IMR-90 (cell line): Measurements from ENCODE around the gene LRRC8E. TPM values are rescaled to one million over a fixed set of nuclear protein-coding genes. Genes with fewer than 3 reads are reported as not detected.

Experiments used
- ATAC-seq: fragments of 200-7000 bp; cut with Tn5 transposase; 2 replicates; pipeline ENCODE4 v1.9.1; 2020; ENCODE audit warnings: low read depth, mild to moderate bottlenecking, moderate library complexity
- BruUV-seq: library from RNA; stranded (reverse); fragments of 400-500 nt; replicated peaks from 2 replicates; lab custom pipeline; 2021; lab: Mats Ljungman, UMichigan
- CTCF ChIA-PET: fragments of 300-600 bp; formaldehyde crosslinking; extraction: SDS; loops from one replicate; lab custom pipeline; 2021; ENCODE audit warnings: antibody characterized with exemption; lab: Yijun Ruan, JAX
- POLR2A ChIA-PET: fragments of 300-600 bp; sonication (Branson Sonifier 250); formaldehyde crosslinking; loops from one replicate; lab custom pipeline; 2022; ENCODE audit warnings: antibody characterized with exemption; ENCODE audit not compliant: unreplicated experiment; lab: Charles Lee
- DNase-seq: peaks from one replicate; pipeline ENCODE4 v3.0.0; 2013
- H2AFZ ChIP-seq: replicated peaks from 2 replicates; pipeline ENCODE3; 2013; ENCODE audit warnings: low read length, mild to moderate bottlenecking; ENCODE audit not compliant: poor library complexity
- H2AK5ac ChIP-seq: 2 replicates; pipeline ENCODE4 v1.6.1; 2013; ENCODE audit warnings: low read depth, low read length, inconsistent platforms
- H2AK9ac ChIP-seq: replicated peaks from 2 replicates; pipeline ENCODE3; 2013; ENCODE audit warnings: mild to moderate bottlenecking, low read depth, low read length, moderate library complexity; ENCODE audit not compliant: poor library complexity
- H2BK120ac ChIP-seq: 2 replicates; pipeline ENCODE4 v1.6.1; 2013; ENCODE audit warnings: low read depth, low read length, inconsistent platforms
- H2BK15ac ChIP-seq: 3 replicates; pipeline ENCODE4 v1.6.1; 2013; ENCODE audit warnings: low read depth, low read length, inconsistent platforms
- H2BK20ac ChIP-seq: 2 replicates; pipeline ENCODE4 v1.6.1; 2013; ENCODE audit warnings: low read depth, mild to moderate bottlenecking, inconsistent platforms, low read length, moderate library complexity
- H2BK5ac ChIP-seq: 2 replicates; pipeline ENCODE4 v1.6.1; 2013; ENCODE audit warnings: mild to moderate bottlenecking, low read depth, low read length, inconsistent platforms; ENCODE audit not compliant: poor library complexity, severe bottlenecking
- H3K14ac ChIP-seq: replicated peaks from 2 replicates; pipeline ENCODE4 v1.6.1; 2013; ENCODE audit warnings: low read depth, low read length, inconsistent platforms
- H3K18ac ChIP-seq: 2 replicates; pipeline ENCODE4 v1.6.1; 2013; ENCODE audit warnings: low read depth, low read length, control low read depth
- H3K23ac ChIP-seq: 2 replicates; pipeline ENCODE4 v1.6.1; 2013; ENCODE audit warnings: low read depth, low read length, inconsistent platforms
- H3K27ac ChIP-seq: 2 replicates; pipeline ENCODE4 v1.5.1; 2013; ENCODE audit warnings: mild to moderate bottlenecking, control low read depth, low read length; ENCODE audit not compliant: insufficient read depth
- H3K27me3 ChIP-seq: 2 replicates; pipeline ENCODE4 v1.6.1; 2013; ENCODE audit warnings: low read length; ENCODE audit not compliant: control insufficient read depth, insufficient read depth
- H3K36me3 ChIP-seq: 2 replicates; pipeline ENCODE4 v1.6.1; 2013; ENCODE audit warnings: low read length, mixed read lengths; ENCODE audit not compliant: control insufficient read depth, insufficient read depth
- H3K4ac ChIP-seq: 2 replicates; pipeline ENCODE4 v1.6.1; 2013; ENCODE audit warnings: low read depth, low read length, inconsistent platforms
- H3K4me1 ChIP-seq: 2 replicates; pipeline ENCODE4 v1.6.1; 2013; ENCODE audit warnings: low read length, mixed read lengths; ENCODE audit not compliant: control insufficient read depth, insufficient read depth
- H3K4me2 ChIP-seq: 2 replicates; pipeline ENCODE4 v1.6.1; 2013; ENCODE audit warnings: low read depth, mild to moderate bottlenecking, control low read depth, low read length, moderate library complexity
- H3K4me3 ChIP-seq: 2 replicates; pipeline ENCODE4 v1.5.1; 2013; ENCODE audit warnings: low read depth, mild to moderate bottlenecking, control low read depth, low read length, moderate library complexity; ENCODE audit not compliant: insufficient read depth
- H3K56ac ChIP-seq: 2 replicates; pipeline ENCODE4 v1.6.1; 2013; ENCODE audit warnings: low read length, inconsistent platforms; ENCODE audit not compliant: insufficient read depth; ENCODE audit errors: extremely low read depth
- H3K79me1 ChIP-seq, 2 experiments: 2 replicates each; pipeline ENCODE4 v1.6.1; 2013; ENCODE audit warnings: low read length in 2 of 2, inconsistent platforms in 1 of 2, low read depth in 1 of 2
- H3K9ac ChIP-seq: 2 replicates; pipeline ENCODE4 v1.6.1; 2013; ENCODE audit warnings: low read depth, low read length, control low read depth
- H3K9me1 ChIP-seq: 2 replicates; pipeline ENCODE4 v1.6.1; 2013; ENCODE audit warnings: low read length, inconsistent platforms; ENCODE audit not compliant: insufficient read depth
- H3K9me3 ChIP-seq: 2 replicates; pipeline ENCODE4 v1.6.1; 2013; ENCODE audit warnings: low read length; ENCODE audit not compliant: control insufficient read depth, insufficient read depth
- H4K20me1 ChIP-seq: 2 replicates; pipeline ENCODE4 v1.6.1; 2013; ENCODE audit warnings: low read length, inconsistent platforms; ENCODE audit not compliant: insufficient read depth
- H4K5ac ChIP-seq: 2 replicates; pipeline ENCODE4 v1.6.1; 2013; ENCODE audit warnings: mild to moderate bottlenecking, low read depth, low read length, control low read depth
- H4K8ac ChIP-seq, 2 experiments: 2 replicates each; pipeline ENCODE4 v1.6.1; 2013; ENCODE audit warnings: low read depth in 2 of 2, low read length in 2 of 2, control low read depth in 1 of 2, inconsistent platforms in 1 of 2
- H4K91ac ChIP-seq: 2 replicates; pipeline ENCODE4 v1.6.1; 2013; ENCODE audit warnings: low read depth, low read length, inconsistent platforms; ENCODE audit not compliant: insufficient read depth
- BHLHE40 ChIP-seq: fragments of 150-350 bp; IDR thresholded peaks from 2 replicates; pipeline ENCODE4 v1.6.1; 2016; ENCODE audit warnings: mild to moderate bottlenecking, low read depth, low read length
- CHD1 ChIP-seq: IDR thresholded peaks from 2 replicates; pipeline ENCODE4 v1.6.1; 2012; ENCODE audit warnings: low read depth, low read length, improper control_type of control experiment
- CTCF ChIP-seq: conservative IDR thresholded peaks from 2 replicates; pipeline ENCODE4 v1.5.1; 2012; ENCODE audit warnings: mild to moderate bottlenecking, low read depth, low read length, improper control_type of control experiment
- ELK1 ChIP-seq: fragments of 150-350 bp; IDR thresholded peaks from 2 replicates; pipeline ENCODE4 v1.6.1; 2016; ENCODE audit warnings: low read depth, mild to moderate bottlenecking, low read length, moderate library complexity, borderline replicate concordance
- FOS ChIP-seq: fragments of 150-350 bp; IDR thresholded peaks from 2 replicates; pipeline ENCODE4 v1.6.1; 2016; ENCODE audit warnings: low read depth, low read length
- MAZ ChIP-seq: IDR thresholded peaks from 2 replicates; pipeline ENCODE4 v1.6.1; 2012; ENCODE audit warnings: low read depth, mild to moderate bottlenecking, low read length, improper control_type of control experiment, moderate library complexity, borderline replicate concordance
- MXI1 ChIP-seq: IDR thresholded peaks from 2 replicates; pipeline ENCODE4 v1.6.1; 2012; ENCODE audit warnings: low read depth, mild to moderate bottlenecking, low read length, moderate library complexity, borderline replicate concordance
- NFE2L2 ChIP-seq: fragments of 150-350 bp; IDR thresholded peaks from 2 replicates; pipeline ENCODE4 v1.6.1; 2016; ENCODE audit warnings: low read depth, mild to moderate bottlenecking, low read length
- RCOR1 ChIP-seq: IDR thresholded peaks from 2 replicates; pipeline ENCODE4 v1.6.1; 2012; ENCODE audit warnings: mild to moderate bottlenecking, low read length, improper control_type of control experiment; ENCODE audit not compliant: insufficient replicate concordance
- USF2 ChIP-seq: fragments of 150-350 bp; IDR thresholded peaks from 2 replicates; pipeline ENCODE4 v1.6.1; 2017; ENCODE audit warnings: mild to moderate bottlenecking, antibody characterized with exemption, low read length, low read depth
- WGBS, 2 experiments: methylation state at CpG; one replicate each; pipeline versions ENCODE4 v1.1.5 to v1.1.7; 2013; ENCODE audit warnings: missing lambda C conversion rate in 2 of 2; ENCODE audit not compliant: insufficient read length in 1 of 2; ENCODE audit errors: extremely low coverage in 2 of 2; 5-methylcytosine and 5-hydroxymethylcytosine counted together
- dilution Hi-C: fragments of 300-500 bp; cut with HindIII; formaldehyde crosslinking; loops from one replicate; pipeline ENCODE4 v1.14.3; 2018; ENCODE audit warnings: low sequenced_read_pairs; ENCODE audit not compliant: unreplicated experiment
- in situ Hi-C: fragments of 300-500 bp; cut with MboI; formaldehyde crosslinking; loops from 3 replicates; pipeline ENCODE4 v1.14.3; 2019; ENCODE audit warnings: low sequenced_read_pairs, inconsistent platforms, mixed read lengths
- intact Hi-C: fragments of 100-400 bp; cut with micrococcal nuclease; formaldehyde crosslinking; loops from 2 replicates; pipeline ENCODE4 v1.10.0; 2022
- polyA plus RNA-seq, 3 experiments: library from polyadenylated mRNA; depleted of rRNA; stranded (reverse); fragments of >200 nt; gene quantifications; 2 replicates each; pipeline ENCODE4 v1.2.3, GENCODE V29; 2012; ENCODE audit warnings: low replicate concordance in 1 of 3
- total RNA-seq: library from RNA; depleted of rRNA; stranded (reverse); fragments of >200 nt; gene quantifications from 2 replicates; pipeline ENCODE4 v1.2.3, GENCODE V29; 2012

LRRC8E gene
- total and polyA plus RNA-seq, 2 of the 4 experiments (the other 2 are of a cell fraction): 6.4 to 7.2 TPM

GRCh38 chr19:7848779-7849457 is 39.4 kb upstream of the LRRC8E start:
- Histone ChIP-seq H3K4ac (no peak overlapping the region), H3K9me1 (no peaks in the 10 kb centered on the region), H4K8ac (no peak overlapping the region), H2AK5ac (no peak overlapping the region), H3K79me1 (peaks cover 0 to 4% of the 10 kb centered on the region in 2 experiments; a peak in 2 of 4 replicates), H2BK15ac (no peak overlapping the region), H3K4me2 (no peak overlapping the region), H2BK120ac (no peak overlapping the region), H2BK5ac (no peak overlapping the region), H4K5ac (no peak overlapping the region), H3K27ac (no peak overlapping the region), H4K91ac (no peak overlapping the region), H3K56ac (no peak overlapping the region), H3K23ac (no peak overlapping the region), H3K18ac (no peak overlapping the region), H3K27me3 (no peaks in the 10 kb centered on the region), H2AK9ac (no peak overlapping the region), H2AFZ (no peak overlapping the region), H3K4me3 (no peak overlapping the region), H3K4me1 (peaks cover 6% of the 10 kb centered on the region), H3K36me3 (no peaks in the 10 kb centered on the region), H2BK20ac (no peak overlapping the region), H3K9ac (no peak overlapping the region), H3K9me3 (no peaks in the 10 kb centered on the region), H4K20me1 (peaks cover 18% of the 10 kb centered on the region), H3K14ac (no peak overlapping the region)
- 88% methylated on average over 23 of the region's 34 CpGs; no CpG with 5 or more reads in 1 of the 2 experiments for WGBS, 2 experiments
- no peak for ATAC-seq
- ChIA-PET POLR2A (no interaction called here), CTCF (no interaction called here)
- TF ChIP-seq CHD1 (no peak), BHLHE40 (no peak), RCOR1 (no peak), MAZ (no peak), MXI1 (no peak), USF2 (no peak), CTCF (no peak), NFE2L2 (no peak), FOS (no peak), ELK1 (no peak)
- dilution Hi-C loops (no loop called here), in situ Hi-C loops (no loop called here), intact Hi-C loops (no loop called here)
- no peak for DNase-seq
- no TSS peak for BruUV-seq
